GM12878 (cell line): ENCODE data around the gene IMMP2L.

Experiments
- CHD2 ChIP-seq: IDR thresholded peaks from 2 replicates; pipeline ENCODE4 v1.6.1; 2011; ENCODE audit warnings: low read depth, low read length, improper control_type of control experiment, borderline replicate concordance
- CREB1 ChIP-seq: IDR thresholded peaks from 2 replicates; pipeline ENCODE4 v1.6.1; 2012; ENCODE audit warnings: low read depth, mild to moderate bottlenecking, inconsistent platforms
- EZH2 ChIP-seq: IDR thresholded peaks from 2 replicates; pipeline ENCODE4 v1.6.1; 2012; ENCODE audit warnings: low read depth, mild to moderate bottlenecking, control low read depth, inconsistent platforms, low read length, borderline replicate concordance; ENCODE audit not compliant: control insufficient read depth
- FOXM1 ChIP-seq: IDR thresholded peaks from 2 replicates; pipeline ENCODE4 v1.6.1; 2012; ENCODE audit warnings: low read depth, mild to moderate bottlenecking, inconsistent platforms, low read length, moderate library complexity
- GABPA ChIP-seq: IDR thresholded peaks from 2 replicates; pipeline ENCODE4 v1.6.1; 2014; ENCODE audit warnings: antibody characterized with exemption, low read depth, mild to moderate bottlenecking, inconsistent platforms
- JUND ChIP-seq: IDR thresholded peaks from 2 replicates; pipeline ENCODE4 v1.6.1; 2012; ENCODE audit warnings: low read depth, mild to moderate bottlenecking, low read length, improper control_type of control experiment, moderate library complexity
- MEF2A ChIP-seq: IDR thresholded peaks from 2 replicates; pipeline ENCODE4 v1.6.1; 2011; ENCODE audit warnings: low read depth, mild to moderate bottlenecking, low read length, moderate library complexity; ENCODE audit not compliant: insufficient read depth
- MYB ChIP-seq: fragments of 150-350 bp; IDR thresholded peaks from 2 replicates; pipeline ENCODE4 v1.6.1; 2014; ENCODE audit warnings: mild to moderate bottlenecking, low read depth, low read length, borderline replicate concordance
- TBL1XR1 ChIP-seq: IDR thresholded peaks from 2 replicates; pipeline ENCODE4 v1.6.1; 2012; ENCODE audit warnings: low read depth, low read length, improper control_type of control experiment
- TF ChIP-seq, protein P1 (sequence below), 3 experiments: IDR thresholded peaks in 2 of 3; conservative IDR thresholded peaks in 1 of 3; 2 replicates each; pipeline ENCODE4 v1.5.1; 2011; ENCODE audit warnings: low read depth in 3 of 3, low read length in 3 of 3, mild to moderate bottlenecking in 3 of 3, control low read depth in 2 of 3, moderate library complexity in 2 of 3, inconsistent platforms in 1 of 3, mixed read lengths in 1 of 3; ENCODE audit not compliant: control insufficient read depth in 2 of 3, insufficient read depth in 1 of 3; ENCODE audit errors: extremely low read depth in 1 of 3
- TF ChIP-seq, protein P2 (sequence below): IDR thresholded peaks from 2 replicates; pipeline ENCODE4 v1.6.1; 2012; ENCODE audit warnings: low read depth, low read length, improper control_type of control experiment

DNA sequence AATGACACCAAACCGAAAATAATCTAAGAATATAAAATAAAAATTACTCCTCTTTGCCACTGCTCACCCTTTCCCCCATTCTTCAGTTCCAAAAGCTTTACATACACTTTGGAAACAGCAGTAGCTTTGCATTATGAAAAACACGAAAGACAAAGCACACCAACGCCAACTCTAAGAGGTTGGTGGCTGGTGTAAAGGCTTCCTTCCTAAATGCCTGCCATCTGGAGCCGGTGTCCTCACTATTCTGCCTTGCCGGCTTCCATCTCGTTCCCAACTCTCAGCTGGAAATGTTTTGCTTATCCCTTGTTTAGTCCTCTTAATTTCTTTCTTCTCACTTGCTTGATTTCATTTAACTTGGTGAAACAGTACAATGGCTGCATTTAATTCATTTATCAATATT lies 752.5 kb downstream of the IMMP2L start:
- TF ChIP-seq, protein P1, sequence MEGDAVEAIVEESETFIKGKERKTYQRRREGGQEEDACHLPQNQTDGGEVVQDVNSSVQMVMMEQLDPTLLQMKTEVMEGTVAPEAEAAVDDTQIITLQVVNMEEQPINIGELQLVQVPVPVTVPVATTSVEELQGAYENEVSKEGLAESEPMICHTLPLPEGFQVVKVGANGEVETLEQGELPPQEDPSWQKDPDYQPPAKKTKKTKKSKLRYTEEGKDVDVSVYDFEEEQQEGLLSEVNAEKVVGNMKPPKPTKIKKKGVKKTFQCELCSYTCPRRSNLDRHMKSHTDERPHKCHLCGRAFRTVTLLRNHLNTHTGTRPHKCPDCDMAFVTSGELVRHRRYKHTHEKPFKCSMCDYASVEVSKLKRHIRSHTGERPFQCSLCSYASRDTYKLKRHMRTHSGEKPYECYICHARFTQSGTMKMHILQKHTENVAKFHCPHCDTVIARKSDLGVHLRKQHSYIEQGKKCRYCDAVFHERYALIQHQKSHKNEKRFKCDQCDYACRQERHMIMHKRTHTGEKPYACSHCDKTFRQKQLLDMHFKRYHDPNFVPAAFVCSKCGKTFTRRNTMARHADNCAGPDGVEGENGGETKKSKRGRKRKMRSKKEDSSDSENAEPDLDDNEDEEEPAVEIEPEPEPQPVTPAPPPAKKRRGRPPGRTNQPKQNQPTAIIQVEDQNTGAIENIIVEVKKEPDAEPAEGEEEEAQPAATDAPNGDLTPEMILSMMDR (IDR thresholded peaks at IDR 0.05 in 2 of 3, conservative IDR thresholded peaks at IDR 0.05 in 1 of 3; ENCODE audit: control insufficient read depth in 2 of 3, extremely low read depth in 1 of 3, insufficient read depth in 1 of 3, low read depth in 3 of 3, low read length in 3 of 3): no peak
- no peak for TF ChIP-seq CHD2
- no peak for TF ChIP-seq EZH2
- TF ChIP-seq MEF2A: no peak
- TF ChIP-seq FOXM1: no peak
- TF ChIP-seq CREB1: no peak
- TF ChIP-seq GABPA: no peak
- TF ChIP-seq JUND: no peak
- no peak for TF ChIP-seq TBL1XR1
- TF ChIP-seq MYB: no peak
- TF ChIP-seq, protein P2, sequence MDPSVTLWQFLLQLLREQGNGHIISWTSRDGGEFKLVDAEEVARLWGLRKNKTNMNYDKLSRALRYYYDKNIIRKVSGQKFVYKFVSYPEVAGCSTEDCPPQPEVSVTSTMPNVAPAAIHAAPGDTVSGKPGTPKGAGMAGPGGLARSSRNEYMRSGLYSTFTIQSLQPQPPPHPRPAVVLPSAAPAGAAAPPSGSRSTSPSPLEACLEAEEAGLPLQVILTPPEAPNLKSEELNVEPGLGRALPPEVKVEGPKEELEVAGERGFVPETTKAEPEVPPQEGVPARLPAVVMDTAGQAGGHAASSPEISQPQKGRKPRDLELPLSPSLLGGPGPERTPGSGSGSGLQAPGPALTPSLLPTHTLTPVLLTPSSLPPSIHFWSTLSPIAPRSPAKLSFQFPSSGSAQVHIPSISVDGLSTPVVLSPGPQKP: no peak
